MCF 10A (cell line): Measurements from ENCODE around the gene ERGIC1. TPM values are rescaled to one million over a fixed set of nuclear protein-coding genes. Genes with fewer than 3 reads are reported as not detected.

ENCODE experiments used
- BruUV-seq: library from RNA; stranded (reverse); fragments of 400-500 nt; replicated peaks from 2 replicates; lab custom pipeline; 2021; lab: Mats Ljungman, UMichigan
- CTCF ChIA-PET: fragments of 300-600 bp; sonication (Branson Sonifier 250); formaldehyde crosslinking; extraction: SDS; loops from one replicate; lab custom pipeline; 2021; ENCODE audit warnings: antibody characterized with exemption, inconsistent platforms; lab: Yijun Ruan, JAX
- POLR2A ChIA-PET: fragments of 300-600, 350-650 bp; sonication (Branson Sonifier 250); formaldehyde crosslinking; extraction: SDS; loops from one replicate; lab custom pipeline; 2020; ENCODE audit warnings: antibody characterized with exemption, inconsistent platforms; lab: Yijun Ruan, JAX
- DNase-seq: peaks from one replicate; pipeline ENCODE4 v3.0.0-alpha.2; 2018; ENCODE audit not compliant: unreplicated experiment
- H3K27ac Mint-ChIP-seq: one replicate; pipeline ENCODE4 v1.8.0; 2022; ENCODE audit warnings: mild to moderate bottlenecking, low read depth, mixed read lengths; ENCODE audit not compliant: unreplicated experiment
- H3K27me3 Mint-ChIP-seq: one replicate; pipeline ENCODE4 v1.8.0; 2022; ENCODE audit warnings: mixed read lengths; ENCODE audit not compliant: insufficient read depth, unreplicated experiment
- H3K36me3 Mint-ChIP-seq: one replicate; pipeline ENCODE4 v1.8.0; 2022; ENCODE audit warnings: mild to moderate bottlenecking, moderate library complexity, mixed read lengths; ENCODE audit not compliant: insufficient read depth, unreplicated experiment
- H3K4me1 Mint-ChIP-seq: one replicate; pipeline ENCODE4 v1.8.0; 2022; ENCODE audit warnings: mixed read lengths; ENCODE audit not compliant: insufficient read depth, unreplicated experiment
- H3K4me3 Mint-ChIP-seq: one replicate; pipeline ENCODE4 v1.8.0; 2022; ENCODE audit warnings: mild to moderate bottlenecking, moderate library complexity, mixed read lengths; ENCODE audit not compliant: unreplicated experiment
- H3K9me3 Mint-ChIP-seq: one replicate; pipeline ENCODE4 v1.8.0; 2022; ENCODE audit warnings: mixed read lengths; ENCODE audit not compliant: unreplicated experiment
- CTCF ChIP-seq: fragments of 200-600 bp; IDR thresholded peaks from one replicate; pipeline ENCODE4 v1.8.0; 2022; ENCODE audit warnings: antibody characterized with exemption, mild to moderate bottlenecking; ENCODE audit not compliant: unreplicated experiment
- intact Hi-C: fragments of 100-400 bp; cut with micrococcal nuclease; formaldehyde crosslinking; loops from 2 replicates; pipeline ENCODE4 v1.14.1; 2022
- total RNA-seq: library from RNA; stranded (reverse); gene quantifications from 2 replicates; pipeline ENCODE4 v1.2.3, GENCODE V29; 2022

ERGIC1 gene
- total RNA-seq, 1 experiment from 2014 or later, result 257 TPM

- intact Hi-C loops, result no loop called here
- Mint-ChIP-seq H3K9me3 (no peaks in the 10 kb centered on the region), H3K4me1 (peaks cover 8% of the 10 kb centered on the region), H3K4me3 (peak overlapping the region; percentile 29), H3K36me3 (peaks cover 6% of the 10 kb centered on the region), H3K27me3 (no peaks in the 10 kb centered on the region), H3K27ac (no peak overlapping the region)
- CTCF ChIA-PET, result interaction anchor here (0.6 to 4.0 kb wide), 8 partner anchors 8 to 379 kb away, joined by 3 to 15 read pairs (median 4); no protein-coding TSS in a partner anchor
- POLR2A ChIA-PET, result interaction anchor here (0.7 to 11.0 kb wide), 8 partner anchors 10 to 274 kb away, joined by 3 to 520 read pairs (median 12); partner anchors contain the start of gene DUSP1
- no peak for DNase-seq
- BruUV-seq, result no TSS peak
- no peak for TF ChIP-seq CTCF
Observed at GRCh38 chr5:172871982-172872381, 37.9 kb downstream of the ERGIC1 start.

DNA sequence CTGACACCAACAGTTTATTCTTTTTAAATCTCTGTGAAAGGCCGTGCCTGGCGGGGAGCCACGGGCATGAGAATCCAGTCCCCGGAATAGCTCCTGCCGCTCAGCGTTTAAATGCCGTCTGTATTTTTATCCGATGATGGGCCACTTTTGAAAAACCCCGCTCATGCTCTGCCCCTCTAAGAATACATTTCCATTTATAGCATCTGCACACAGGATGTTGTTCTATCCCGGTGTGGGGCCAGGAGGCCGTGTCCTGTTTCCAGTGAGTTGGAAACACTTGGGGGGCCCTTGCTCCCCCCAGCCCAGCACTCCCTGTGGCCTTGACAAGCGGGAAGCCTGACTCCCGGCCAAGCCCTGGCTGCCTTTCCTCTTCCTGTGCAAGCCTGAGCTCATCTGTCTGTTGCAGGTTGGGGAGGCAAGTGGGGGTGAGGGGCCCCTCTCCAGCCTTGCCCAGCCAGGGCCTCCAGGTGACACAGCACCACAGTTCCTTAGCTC, 39.0 kb downstream of the ERGIC1 start:
- Mint-ChIP-seq H3K4me3 (no peak overlapping the region), H3K36me3 (peaks cover 6% of the 10 kb centered on the region), H3K9me3 (no peaks in the 10 kb centered on the region), H3K27ac (no peak overlapping the region), H3K4me1 (peaks cover 17% of the 10 kb centered on the region), H3K27me3 (no peaks in the 10 kb centered on the region)
- intact Hi-C loops, result no loop called here
- TF ChIP-seq CTCF, result no peak
- ChIA-PET POLR2A (interaction anchor here (1.1 to 11.0 kb wide), 7 partner anchors 9 to 101 kb away, joined by 3 to 520 read pairs (median 17); partner anchors contain the start of gene DUSP1), CTCF (interaction anchor here (0.6 to 4.0 kb wide), 7 partner anchors 9 to 160 kb away, joined by 3 to 15 read pairs (median 5); no protein-coding TSS in a partner anchor)
- no TSS peak for BruUV-seq
- no peak for DNase-seq

DNA sequence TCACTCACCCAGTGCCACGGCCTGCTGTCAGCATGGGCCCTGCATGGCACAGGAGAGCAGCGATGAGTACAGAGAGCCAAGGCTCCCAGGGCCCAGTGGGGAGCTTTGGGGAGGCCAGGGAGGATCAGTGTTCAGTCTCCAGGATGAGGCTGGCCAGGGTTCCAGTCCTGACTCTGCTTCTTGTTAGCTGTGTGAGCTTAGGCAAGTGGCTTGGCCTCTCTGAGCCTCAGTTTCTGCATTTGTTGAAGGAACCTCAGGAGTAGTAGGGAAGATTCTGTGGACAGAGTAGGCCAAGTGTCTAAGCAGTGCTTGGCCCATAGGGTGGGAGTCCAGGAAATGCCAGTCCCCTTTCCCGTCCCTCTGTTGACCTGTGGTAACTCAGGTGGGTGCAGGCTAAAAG, 39.5 kb downstream of the ERGIC1 start:
- peaks cover 18% of the 10 kb centered on the region for H3K4me1 Mint-ChIP-seq
- H3K27ac Mint-ChIP-seq, result no peak overlapping the region
- H3K36me3 Mint-ChIP-seq, result peaks cover 7% of the 10 kb centered on the region
- H3K27me3 Mint-ChIP-seq, result no peaks in the 10 kb centered on the region
- intact Hi-C loops, result no loop called here
- DNase-seq, result no peak
- ChIA-PET CTCF (interaction anchor here (0.7 to 1.8 kb wide), 3 partner anchors 26 to 157 kb away, joined by 4 to 6 read pairs (median 5); no protein-coding TSS in a partner anchor), POLR2A (interaction anchor here (1.1 to 11.0 kb wide), 4 partner anchors 14 to 102 kb away, joined by 3 to 520 read pairs (median 180); partner anchors contain the start of gene DUSP1)
- BruUV-seq, result no TSS peak
- no peak for TF ChIP-seq CTCF
- no peaks in the 10 kb centered on the region for H3K9me3 Mint-ChIP-seq
- H3K4me3 Mint-ChIP-seq, result no peak overlapping the region

DNA sequence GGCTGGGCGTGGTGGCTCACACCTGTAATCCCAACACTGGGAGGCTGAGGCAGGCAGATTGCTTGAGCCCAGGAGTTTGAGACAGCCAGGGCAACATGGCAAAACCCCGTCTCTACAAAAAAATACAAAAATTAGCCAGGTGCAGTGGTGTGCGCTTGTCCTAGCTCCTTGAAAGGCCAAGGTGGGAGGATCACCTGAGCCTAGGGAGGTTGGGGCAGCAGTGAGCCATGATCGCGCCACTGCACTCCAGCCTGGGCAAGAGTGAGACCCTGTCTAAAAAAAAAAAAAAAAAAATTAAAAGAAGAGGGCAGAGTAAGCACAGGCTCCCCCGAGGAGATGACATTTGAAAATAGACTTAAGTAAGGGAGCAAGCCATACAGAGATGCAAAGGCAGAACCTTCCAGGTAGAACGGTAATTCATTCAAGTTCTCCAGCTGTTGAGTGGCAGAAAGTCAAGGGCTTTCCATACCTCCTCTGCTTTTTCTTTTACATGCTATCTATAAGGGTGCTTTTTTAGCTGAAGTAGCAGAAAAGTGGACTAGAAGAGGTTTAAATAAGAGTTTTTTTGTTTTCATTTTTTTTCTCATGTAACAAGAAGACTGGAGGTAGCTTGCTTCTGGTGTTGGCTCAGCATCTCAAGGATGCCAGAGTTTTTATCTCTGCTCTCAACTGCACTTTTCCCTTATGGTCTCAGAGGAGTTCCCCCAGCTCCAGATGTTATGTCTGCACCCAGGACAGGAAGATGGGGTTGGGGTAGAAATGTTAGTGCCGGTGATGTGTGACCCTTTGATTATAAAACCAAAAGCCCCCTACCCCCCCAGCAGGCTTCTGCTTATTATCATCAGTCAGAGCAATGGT, 40.8 kb downstream of the ERGIC1 start:
- BruUV-seq, result no TSS peak
- POLR2A ChIA-PET, result interaction anchor here (0.5 to 11.0 kb wide), 7 partner anchors 9 to 1474 kb away, joined by 3 to 520 read pairs (median 3); partner anchors contain the start of gene DUSP1
- H3K4me1 Mint-ChIP-seq, result peaks cover 18% of the 10 kb centered on the region
- intact Hi-C loops, result no loop called here
- no peak overlapping the region for H3K4me3 Mint-ChIP-seq
- no peaks in the 10 kb centered on the region for H3K9me3 Mint-ChIP-seq
- no peak for TF ChIP-seq CTCF
- CTCF ChIA-PET, result interaction anchor here (0.6 to 1.7 kb wide), 5 partner anchors 9 to 158 kb away, joined by 3 to 6 read pairs (median 4); partner anchors contain the start of gene RPL26L1
- peaks cover 20% of the 10 kb centered on the region for H3K36me3 Mint-ChIP-seq
- DNase-seq, result no peak
- peak overlapping the region; percentile 70 for H3K27ac Mint-ChIP-seq
- no peaks in the 10 kb centered on the region for H3K27me3 Mint-ChIP-seq
